OCI-LY1 (cell line): ENCODE results near the gene MTUS2.

Experiments used
- H2AFZ ChIP-seq: fragments of 200-600 bp; sonication (generic), shearing (Covaris generic); 2 replicates; pipeline ENCODE4 v1.6.0; 2014; ENCODE audit warnings: antibody characterized with exemption, mild to moderate bottlenecking, low read length
- H3F3A ChIP-seq: fragments of 200-600 bp; sonication (generic), shearing (Covaris generic); 2 replicates; pipeline ENCODE4 v1.6.0; 2014; ENCODE audit warnings: mild to moderate bottlenecking, antibody characterized with exemption, low read length, moderate library complexity; ENCODE audit not compliant: insufficient read depth
- H3K27ac ChIP-seq: fragments of 200-600 bp; sonication (generic); 2 replicates; pipeline ENCODE4 v1.5.1; 2014; ENCODE audit warnings: low read length, mixed run types, mild to moderate bottlenecking, low read depth; ENCODE audit not compliant: poor library complexity, severe bottlenecking
- H3K27me3 ChIP-seq: fragments of 200-600 bp; sonication (generic); 2 replicates; pipeline ENCODE4 v1.6.0; 2014; ENCODE audit warnings: antibody characterized with exemption, mild to moderate bottlenecking, low read length, moderate library complexity; ENCODE audit not compliant: insufficient read depth
- H3K36me3 ChIP-seq: fragments of 200-600 bp; sonication (generic); 2 replicates; pipeline ENCODE4 v1.6.1; 2014; ENCODE audit warnings: mild to moderate bottlenecking, antibody characterized with exemption, low read length, moderate library complexity, mixed read lengths; ENCODE audit not compliant: insufficient read depth
- H3K4me1 ChIP-seq: fragments of 200-600 bp; sonication (generic); 2 replicates; pipeline ENCODE4 v1.5.1; 2014; ENCODE audit warnings: mild to moderate bottlenecking, low read length, moderate library complexity; ENCODE audit not compliant: insufficient read depth, severe bottlenecking
- H3K4me2 ChIP-seq: fragments of 200-600 bp; sonication (generic), shearing (Covaris generic); 2 replicates; pipeline ENCODE4 v1.6.1; 2014; ENCODE audit warnings: low read length
- H3K4me3 ChIP-seq: fragments of 200-600 bp; sonication (generic); 2 replicates; pipeline ENCODE4 v1.5.1; 2014; ENCODE audit warnings: low read length, low read depth, mild to moderate bottlenecking, mixed read lengths; ENCODE audit not compliant: poor library complexity, severe bottlenecking
- H3K79me2 ChIP-seq: fragments of 200-600 bp; shearing (Covaris generic); 2 replicates; pipeline ENCODE4 v1.6.1; 2016; ENCODE audit warnings: mixed run types, low read length, mixed read lengths; ENCODE audit not compliant: insufficient read depth
- H3K9ac ChIP-seq: fragments of 200-600 bp; sonication (generic), shearing (Covaris generic); 2 replicates; pipeline ENCODE4 v1.6.1; 2014; ENCODE audit warnings: mild to moderate bottlenecking, low read length, mixed read lengths
- H3K9me2 ChIP-seq: fragments of 200-600 bp; sonication (generic), shearing (Covaris generic); 2 replicates; pipeline ENCODE4 v1.6.1; 2014; ENCODE audit warnings: low read depth, mild to moderate bottlenecking, low read length, mixed read lengths
- H3K9me3 ChIP-seq: fragments of 200-600 bp; shearing (Covaris generic); 2 replicates; pipeline ENCODE4 v1.6.1; 2014; ENCODE audit warnings: low read length, mixed read lengths
- H4K20me1 ChIP-seq: fragments of 200-600 bp; sonication (generic), shearing (Covaris generic); 2 replicates; pipeline ENCODE4 v1.6.0; 2016; ENCODE audit warnings: mild to moderate bottlenecking, low read length; ENCODE audit not compliant: insufficient read depth
- EZH2 ChIP-seq: fragments of 200-600 bp; sonication (generic), shearing (Covaris generic); IDR thresholded peaks from 2 replicates; pipeline ENCODE4 v1.8.0; 2017; ENCODE audit warnings: borderline replicate concordance, mixed run types, mild to moderate bottlenecking, antibody characterized with exemption, low read length, moderate library complexity, mixed read lengths
- TF ChIP-seq, protein P1 (sequence below): fragments of 200-600 bp; sonication (generic), shearing (Covaris generic); IDR thresholded peaks from 2 replicates; pipeline ENCODE4 v1.5.1; 2017; ENCODE audit warnings: mild to moderate bottlenecking, antibody characterized with exemption, low read length, moderate library complexity, mixed read lengths

MTUS2 gene

DNA sequence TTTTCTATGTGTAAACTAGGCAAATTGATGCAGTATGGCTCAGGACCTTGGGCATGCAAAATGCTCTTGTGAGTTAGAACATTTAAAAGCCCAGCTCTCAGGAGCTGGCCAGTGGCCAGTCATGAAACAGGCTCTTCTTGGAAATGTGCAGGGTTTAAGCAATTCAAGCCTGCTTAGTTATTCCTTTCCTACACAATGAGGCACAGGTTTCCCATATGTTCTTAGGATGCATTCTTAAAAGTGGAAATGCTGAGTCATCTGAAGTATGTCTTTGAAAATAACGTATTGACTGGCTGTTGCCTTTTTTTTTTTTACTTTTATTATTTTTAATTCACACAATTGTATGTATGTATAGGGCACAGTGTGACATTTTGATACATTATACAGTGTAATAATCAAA is 474.7 kb downstream of the MTUS2 start:
- H3K79me2 ChIP-seq, result no peaks in the 10 kb centered on the region
- no peak for TF ChIP-seq EZH2
- TF ChIP-seq, protein P1, sequence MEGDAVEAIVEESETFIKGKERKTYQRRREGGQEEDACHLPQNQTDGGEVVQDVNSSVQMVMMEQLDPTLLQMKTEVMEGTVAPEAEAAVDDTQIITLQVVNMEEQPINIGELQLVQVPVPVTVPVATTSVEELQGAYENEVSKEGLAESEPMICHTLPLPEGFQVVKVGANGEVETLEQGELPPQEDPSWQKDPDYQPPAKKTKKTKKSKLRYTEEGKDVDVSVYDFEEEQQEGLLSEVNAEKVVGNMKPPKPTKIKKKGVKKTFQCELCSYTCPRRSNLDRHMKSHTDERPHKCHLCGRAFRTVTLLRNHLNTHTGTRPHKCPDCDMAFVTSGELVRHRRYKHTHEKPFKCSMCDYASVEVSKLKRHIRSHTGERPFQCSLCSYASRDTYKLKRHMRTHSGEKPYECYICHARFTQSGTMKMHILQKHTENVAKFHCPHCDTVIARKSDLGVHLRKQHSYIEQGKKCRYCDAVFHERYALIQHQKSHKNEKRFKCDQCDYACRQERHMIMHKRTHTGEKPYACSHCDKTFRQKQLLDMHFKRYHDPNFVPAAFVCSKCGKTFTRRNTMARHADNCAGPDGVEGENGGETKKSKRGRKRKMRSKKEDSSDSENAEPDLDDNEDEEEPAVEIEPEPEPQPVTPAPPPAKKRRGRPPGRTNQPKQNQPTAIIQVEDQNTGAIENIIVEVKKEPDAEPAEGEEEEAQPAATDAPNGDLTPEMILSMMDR, result no peak

GRCh38 chr13:29301027-29301426 is 480.9 kb downstream of the MTUS2 start:
- TF ChIP-seq, protein P1, result no peak
- no peak for TF ChIP-seq EZH2
- Histone ChIP-seq H3K4me3 (no peak overlapping the region), H3K9me3 (no peaks in the 10 kb centered on the region)

More for the DNA sequence above, 474.7 kb downstream of the MTUS2 start:
- Histone ChIP-seq H4K20me1 (no peaks in the 10 kb centered on the region), H3K9ac (no peak overlapping the region), H3K4me3 (no peak overlapping the region), H3F3A (no peaks in the 10 kb centered on the region), H3K4me1 (no peaks in the 10 kb centered on the region), H3K36me3 (no peaks in the 10 kb centered on the region), H3K27ac (no peak overlapping the region), H3K9me2 (no peaks in the 10 kb centered on the region), H3K4me2 (no peak overlapping the region), H2AFZ (no peak overlapping the region), H3K9me3 (no peaks in the 10 kb centered on the region), H3K27me3 (no peaks in the 10 kb centered on the region)

GRCh38 chr13:29304148-29304547 is 484.0 kb downstream of the MTUS2 start:
- H3K9me3 ChIP-seq, result no peaks in the 10 kb centered on the region
- no peaks in the 10 kb centered on the region for H3K79me2 ChIP-seq
- no peaks in the 10 kb centered on the region for H3K36me3 ChIP-seq
- no peaks in the 10 kb centered on the region for H3K27me3 ChIP-seq
- no peak overlapping the region for H3K27ac ChIP-seq
- H3F3A ChIP-seq, result no peaks in the 10 kb centered on the region
- H2AFZ ChIP-seq, result no peak overlapping the region
- H3K4me3 ChIP-seq, result no peak overlapping the region
- H3K4me2 ChIP-seq, result no peak overlapping the region
- H3K4me1 ChIP-seq, result no peaks in the 10 kb centered on the region
- no peak for TF ChIP-seq EZH2
- TF ChIP-seq, protein P1, result no peak
- H3K9ac ChIP-seq, result no peak overlapping the region
- H4K20me1 ChIP-seq, result no peaks in the 10 kb centered on the region
- H3K9me2 ChIP-seq, result no peaks in the 10 kb centered on the region

More at GRCh38 chr13:29301027-29301426, 480.9 kb downstream of the MTUS2 start:
- Histone ChIP-seq H3F3A (no peaks in the 10 kb centered on the region), H2AFZ (no peak overlapping the region), H3K36me3 (no peaks in the 10 kb centered on the region), H3K27ac (no peak overlapping the region), H4K20me1 (no peaks in the 10 kb centered on the region), H3K4me2 (no peak overlapping the region), H3K27me3 (no peaks in the 10 kb centered on the region), H3K79me2 (no peaks in the 10 kb centered on the region), H3K9me2 (no peaks in the 10 kb centered on the region), H3K4me1 (no peaks in the 10 kb centered on the region), H3K9ac (no peak overlapping the region)
